PFSK-1 (cell line): Measurements from ENCODE around the gene HTT.
A peak's percentile ranks its signal among the peaks of the same experiment; 100 is the strongest.

Experiments
- FOXP2 ChIP-seq: optimal IDR thresholded peaks from 2 replicates; pipeline ENCODE3; 2011; ENCODE audit warnings: borderline replicate concordance, control low read depth, inconsistent platforms; ENCODE audit not compliant: insufficient read depth; ENCODE audit errors: extremely low read length, extremely low read depth
- POLR2AphosphoS5 ChIP-seq: IDR thresholded peaks from 2 replicates; pipeline ENCODE4 v1.6.1; 2012; ENCODE audit warnings: low read depth, mild to moderate bottlenecking, control low read depth, low read length, moderate library complexity
- SIN3A ChIP-seq: IDR thresholded peaks from 2 replicates; pipeline ENCODE4 v1.6.1; 2012; ENCODE audit warnings: mild to moderate bottlenecking, low read length, moderate library complexity, borderline replicate concordance; ENCODE audit not compliant: insufficient read depth
- TAF1 ChIP-seq: IDR thresholded peaks from 2 replicates; pipeline ENCODE4 v1.6.1; 2012; ENCODE audit warnings: low read length, control low read depth, borderline replicate concordance; ENCODE audit not compliant: insufficient read depth
- TF ChIP-seq, protein P1 (sequence below), 2 experiments: IDR thresholded peaks; 2 replicates each; pipeline versions ENCODE4 v1.6.1 to v1.8.0; 2011 to 2012; ENCODE audit warnings: low read depth in 2 of 2, low read length in 2 of 2, control low read depth in 1 of 2, inconsistent platforms in 1 of 2, mild to moderate bottlenecking in 1 of 2, moderate library complexity in 1 of 2; ENCODE audit not compliant: insufficient read depth in 1 of 2

- TF ChIP-seq, protein P1, sequence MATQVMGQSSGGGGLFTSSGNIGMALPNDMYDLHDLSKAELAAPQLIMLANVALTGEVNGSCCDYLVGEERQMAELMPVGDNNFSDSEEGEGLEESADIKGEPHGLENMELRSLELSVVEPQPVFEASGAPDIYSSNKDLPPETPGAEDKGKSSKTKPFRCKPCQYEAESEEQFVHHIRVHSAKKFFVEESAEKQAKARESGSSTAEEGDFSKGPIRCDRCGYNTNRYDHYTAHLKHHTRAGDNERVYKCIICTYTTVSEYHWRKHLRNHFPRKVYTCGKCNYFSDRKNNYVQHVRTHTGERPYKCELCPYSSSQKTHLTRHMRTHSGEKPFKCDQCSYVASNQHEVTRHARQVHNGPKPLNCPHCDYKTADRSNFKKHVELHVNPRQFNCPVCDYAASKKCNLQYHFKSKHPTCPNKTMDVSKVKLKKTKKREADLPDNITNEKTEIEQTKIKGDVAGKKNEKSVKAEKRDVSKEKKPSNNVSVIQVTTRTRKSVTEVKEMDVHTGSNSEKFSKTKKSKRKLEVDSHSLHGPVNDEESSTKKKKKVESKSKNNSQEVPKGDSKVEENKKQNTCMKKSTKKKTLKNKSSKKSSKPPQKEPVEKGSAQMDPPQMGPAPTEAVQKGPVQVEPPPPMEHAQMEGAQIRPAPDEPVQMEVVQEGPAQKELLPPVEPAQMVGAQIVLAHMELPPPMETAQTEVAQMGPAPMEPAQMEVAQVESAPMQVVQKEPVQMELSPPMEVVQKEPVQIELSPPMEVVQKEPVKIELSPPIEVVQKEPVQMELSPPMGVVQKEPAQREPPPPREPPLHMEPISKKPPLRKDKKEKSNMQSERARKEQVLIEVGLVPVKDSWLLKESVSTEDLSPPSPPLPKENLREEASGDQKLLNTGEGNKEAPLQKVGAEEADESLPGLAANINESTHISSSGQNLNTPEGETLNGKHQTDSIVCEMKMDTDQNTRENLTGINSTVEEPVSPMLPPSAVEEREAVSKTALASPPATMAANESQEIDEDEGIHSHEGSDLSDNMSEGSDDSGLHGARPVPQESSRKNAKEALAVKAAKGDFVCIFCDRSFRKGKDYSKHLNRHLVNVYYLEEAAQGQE (IDR thresholded peaks at IDR 0.05; ENCODE audit: insufficient read depth in 1 of 2, low read depth in 2 of 2, low read length in 2 of 2) = no peak
- TF ChIP-seq POLR2AphosphoS5 (peak; percentile 63; the same call in 1 of the 2 replicates), SIN3A (0 out of 2 replicates have a peak, but pooled peaks have one; percentile 58), TAF1 (no peak), FOXP2 (no peak)
These were observed 568 bp downstream of the HTT start for GRCh38 chr4:3074846-3075651.
